ENCODE results near the gene SEC14L1. TPM values are rescaled to one million over a fixed set of nuclear protein-coding genes. Genes with fewer than 3 reads are reported as not detected.

The SEC14L1 gene
- total and polyA plus RNA-seq, 2 of the 8 experiments (the other 6 are each of a cell fraction or from before 2014, with no cell fraction given), result 27.2 to 74.4 TPM

DNA sequence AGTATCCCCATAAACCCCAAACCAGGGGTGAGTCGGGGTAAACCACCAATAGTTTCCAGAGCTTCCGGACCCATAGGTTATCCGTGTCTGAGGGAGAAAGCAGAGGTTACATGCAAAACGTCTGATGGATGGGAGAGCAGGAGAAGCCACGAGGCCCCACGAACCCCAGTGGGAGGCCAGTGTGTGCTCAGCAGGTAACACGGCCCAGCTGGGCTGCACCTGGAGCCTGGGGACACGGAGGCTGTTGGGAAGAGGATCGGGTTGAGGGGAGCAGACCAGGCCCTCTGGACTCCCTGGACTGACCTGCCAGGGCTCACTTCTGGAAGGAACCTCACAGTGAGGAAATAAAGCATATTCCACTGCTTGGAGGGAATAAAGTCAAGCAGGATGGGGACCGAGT lies 78.1 kb downstream of the SEC14L1 start:
- WGBS, 2 experiments (ENCODE audit: extremely low coverage in 1 of 2, insufficient coverage in 1 of 2, insufficient read length in 1 of 2, insufficient replicate concordance in 2 of 2, low coverage in 1 of 2, low lambda C conversion rate in 2 of 2, missing lambda C conversion rate in 1 of 2), result 93% methylated on average over 10 of the region's 10 CpGs; no CpG with 5 or more reads in 1 of the 2 experiments
- no peak overlapping the region for H3K23ac ChIP-seq (ENCODE audit: insufficient read length)
- no peak overlapping the region for H3K27ac ChIP-seq (ENCODE audit: low read depth, low read length)
- H2BK15ac ChIP-seq (ENCODE audit: low read length), result no peak overlapping the region
- H3K4me1 ChIP-seq (replicated peaks in 1 of 4; ENCODE audit: control insufficient read depth in 3 of 4, insufficient read depth in 4 of 4, low read length in 3 of 4), result peaks cover 0 to 4% (median 0%) of the 10 kb centered on the region in 4 experiments; a peak in 2 of 7 replicates
- no peak overlapping the region for H4K8ac ChIP-seq (ENCODE audit: extremely low read depth, insufficient read depth, low read length)
- H4K91ac ChIP-seq (replicated peaks; ENCODE audit: insufficient read length, low read length), result no peak overlapping the region
- no peak overlapping the region for H4K5ac ChIP-seq (ENCODE audit: insufficient read length, low read depth, low read length)
- peaks cover 4% of the 10 kb centered on the region; the same call in 1 of the 2 replicates for H3K23me2 ChIP-seq (ENCODE audit: low read depth, low read length)
- H2BK20ac ChIP-seq (ENCODE audit: low read length), result no peak overlapping the region
- ChIA-PET POLR2A (ENCODE audit: partially characterized antibody) (no interaction called here), CTCF (ENCODE audit: partially characterized antibody) (no interaction called here)
- FAIRE-seq (no peak), DNase-seq (ENCODE audit: low read depth in 1 of 2, low spot score in 2 of 2) (no peak)
- no peak overlapping the region for H3K4me3 ChIP-seq (ENCODE audit: extremely low read depth in 1 of 4, insufficient read depth in 2 of 4, low read depth in 3 of 4, low read length in 4 of 4)
- H2BK120ac ChIP-seq (replicated peaks; ENCODE audit: low read depth, low read length), result no peak overlapping the region
- H3K9ac ChIP-seq (replicated peaks in 1 of 4; ENCODE audit: extremely low read depth in 1 of 4, low read depth in 3 of 4, low read length in 3 of 4), result no peak overlapping the region
- H3K36me3 ChIP-seq (ENCODE audit: control insufficient read depth in 2 of 4, insufficient read depth in 4 of 4, low read length in 3 of 4), result peaks cover 0 to 6% (median 1%) of the 10 kb centered on the region in 4 experiments; a peak in 4 of 8 replicates
- H3K4ac ChIP-seq (replicated peaks; ENCODE audit: insufficient read length, low read depth, low read length), result no peak overlapping the region
- H4K20me1 ChIP-seq (replicated peaks in 1 of 2; ENCODE audit: control insufficient read depth in 1 of 2, insufficient read depth in 2 of 2, low read length in 2 of 2), result peaks cover 0 to 3% of the 10 kb centered on the region in 2 experiments
- no peak overlapping the region for H2AK5ac ChIP-seq (ENCODE audit: low read depth, low read length)
- H3K4me2 ChIP-seq (ENCODE audit: insufficient read depth in 1 of 2, low read depth in 2 of 2, low read length in 2 of 2), result no peak overlapping the region
- no peaks in the 10 kb centered on the region for H3K79me1 ChIP-seq (ENCODE audit: low read depth, low read length)
- no peak overlapping the region for H3K18ac ChIP-seq (ENCODE audit: extremely low read depth, low read length)
- no peak overlapping the region for H2AFZ ChIP-seq (ENCODE audit: low read length)
- no peak for TF ChIP-seq RAD21 (IDR thresholded peaks at IDR 0.05 in 1 of 2, conservative IDR thresholded peaks at IDR 0.05 in 1 of 2; ENCODE audit: low read depth in 2 of 2, low read length in 2 of 2)
- no peaks in the 10 kb centered on the region for H3K79me2 ChIP-seq (ENCODE audit: control insufficient read depth in 1 of 2, insufficient read depth in 2 of 2, low read length in 2 of 2)
- no peaks in the 10 kb centered on the region for H3K9me3 ChIP-seq (ENCODE audit: insufficient read depth in 2 of 2, low read depth in 1 of 2, low read length in 1 of 2)
- no peak overlapping the region for H2BK12ac ChIP-seq (ENCODE audit: low read depth, low read length)
- no peaks in the 10 kb centered on the region for H3K27me3 ChIP-seq (replicated peaks in 1 of 4; ENCODE audit: control insufficient read depth in 3 of 4, extremely low read depth in 1 of 4, insufficient read depth in 3 of 4, low read length in 3 of 4)
- H2BK5ac ChIP-seq (ENCODE audit: low read depth, low read length), result no peak overlapping the region
- H3K14ac ChIP-seq (ENCODE audit: insufficient read length), result no peak overlapping the region
- no peak overlapping the region for H3K56ac ChIP-seq (replicated peaks; ENCODE audit: insufficient read length, low read depth, low read length)
